GM12872 (cell line): ENCODE measurements around the gene PATJ.

ENCODE experiments used
- TF ChIP-seq, protein P1 (sequence below): IDR thresholded peaks from 3 replicates; pipeline ENCODE4 v1.5.1; 2011; ENCODE audit warnings: low read depth, mild to moderate bottlenecking, low read length, moderate library complexity; ENCODE audit not compliant: insufficient read depth

PATJ gene

DNA sequence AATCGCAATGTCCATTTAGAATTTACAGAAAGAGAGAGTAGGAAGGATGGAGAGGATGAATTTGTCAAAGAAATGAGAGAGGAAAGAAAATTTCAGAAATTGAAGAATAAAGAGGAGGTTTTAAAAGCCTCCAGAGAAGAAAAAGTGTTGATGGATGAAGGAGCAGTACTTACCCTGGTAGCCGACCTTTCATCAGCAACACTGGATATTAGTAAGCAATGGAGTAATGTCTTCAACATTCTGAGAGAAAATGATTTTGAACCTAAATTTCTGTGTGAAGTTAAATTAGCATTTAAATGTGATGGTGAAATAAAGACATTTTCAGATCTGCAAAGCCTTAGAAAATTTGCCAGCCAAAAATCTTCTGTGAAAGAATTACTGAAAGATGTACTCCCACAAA is 464.9 kb downstream of the PATJ start:
- TF ChIP-seq, protein P1, sequence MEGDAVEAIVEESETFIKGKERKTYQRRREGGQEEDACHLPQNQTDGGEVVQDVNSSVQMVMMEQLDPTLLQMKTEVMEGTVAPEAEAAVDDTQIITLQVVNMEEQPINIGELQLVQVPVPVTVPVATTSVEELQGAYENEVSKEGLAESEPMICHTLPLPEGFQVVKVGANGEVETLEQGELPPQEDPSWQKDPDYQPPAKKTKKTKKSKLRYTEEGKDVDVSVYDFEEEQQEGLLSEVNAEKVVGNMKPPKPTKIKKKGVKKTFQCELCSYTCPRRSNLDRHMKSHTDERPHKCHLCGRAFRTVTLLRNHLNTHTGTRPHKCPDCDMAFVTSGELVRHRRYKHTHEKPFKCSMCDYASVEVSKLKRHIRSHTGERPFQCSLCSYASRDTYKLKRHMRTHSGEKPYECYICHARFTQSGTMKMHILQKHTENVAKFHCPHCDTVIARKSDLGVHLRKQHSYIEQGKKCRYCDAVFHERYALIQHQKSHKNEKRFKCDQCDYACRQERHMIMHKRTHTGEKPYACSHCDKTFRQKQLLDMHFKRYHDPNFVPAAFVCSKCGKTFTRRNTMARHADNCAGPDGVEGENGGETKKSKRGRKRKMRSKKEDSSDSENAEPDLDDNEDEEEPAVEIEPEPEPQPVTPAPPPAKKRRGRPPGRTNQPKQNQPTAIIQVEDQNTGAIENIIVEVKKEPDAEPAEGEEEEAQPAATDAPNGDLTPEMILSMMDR, result no peak

DNA sequence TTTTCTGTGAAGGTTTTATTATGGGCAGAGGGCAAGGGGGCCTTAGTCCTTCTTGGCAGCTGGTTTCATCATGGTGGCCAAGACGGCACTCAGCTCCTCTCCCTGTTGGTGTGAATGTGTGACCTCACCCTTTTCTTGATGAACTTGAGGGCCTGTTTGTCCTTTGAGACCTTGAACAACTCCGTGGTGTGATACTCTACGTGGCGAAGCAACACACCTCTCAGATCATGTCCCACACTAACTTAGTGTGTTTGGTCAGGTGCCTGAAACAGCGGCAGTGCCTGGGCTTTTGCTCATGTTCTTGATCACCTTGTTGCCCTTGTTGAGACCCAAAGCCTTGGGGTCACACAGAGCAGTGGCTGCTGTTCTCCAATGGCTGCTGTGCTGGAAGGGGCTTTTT is 465.8 kb downstream of the PATJ start:
- TF ChIP-seq, protein P1, result no peak

DNA sequence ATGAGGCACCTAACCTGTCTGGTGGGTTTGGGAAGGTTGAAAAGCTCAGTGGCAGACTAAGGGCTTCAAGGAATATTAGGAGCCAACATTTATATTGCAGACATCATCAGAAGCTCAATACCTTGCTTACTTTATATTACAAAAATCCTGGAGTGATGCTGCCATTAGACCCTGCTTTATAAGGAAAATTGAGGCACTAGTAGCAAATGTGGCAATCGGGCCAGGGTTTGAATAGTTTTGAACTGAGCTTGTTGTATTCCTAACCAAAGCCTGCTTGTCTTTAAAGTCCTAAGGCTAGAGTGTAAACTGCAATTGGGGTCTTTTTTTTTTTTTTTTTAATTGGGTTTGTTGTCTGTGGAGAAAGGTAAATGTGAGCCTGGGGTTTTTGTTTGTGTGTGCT is 466.7 kb downstream of the PATJ start:
- TF ChIP-seq, protein P1, result no peak

- TF ChIP-seq, protein P1, result no peak
These were observed 467.8 kb downstream of the PATJ start for GRCh38 chr1:62209931-62210595.

- TF ChIP-seq, protein P1, result no peak
These were observed 468.7 kb downstream of the PATJ start for GRCh38 chr1:62210960-62211359.

GRCh38 chr1:62212411-62212810 is 470.1 kb downstream of the PATJ start:
- TF ChIP-seq, protein P1, result no peak

- TF ChIP-seq, protein P1, result no peak
These were observed 471.0 kb downstream of the PATJ start for GRCh38 chr1:62213075-62213914.
